Iris pigment epithelial cell (primary cell): ENCODE measurements around the gene FAM32A.
"Not testable (repeated sequence)": the region's sequence is repeated elsewhere in the genome, so short reads cannot be mapped to it uniquely, and the experiment has no call there.

ENCODE experiments used
- DNase-seq: peaks from one replicate; pipeline ENCODE4 v3.0.0-alpha.2; 2011; ENCODE audit warnings: low read depth

The FAM32A gene

DNA sequence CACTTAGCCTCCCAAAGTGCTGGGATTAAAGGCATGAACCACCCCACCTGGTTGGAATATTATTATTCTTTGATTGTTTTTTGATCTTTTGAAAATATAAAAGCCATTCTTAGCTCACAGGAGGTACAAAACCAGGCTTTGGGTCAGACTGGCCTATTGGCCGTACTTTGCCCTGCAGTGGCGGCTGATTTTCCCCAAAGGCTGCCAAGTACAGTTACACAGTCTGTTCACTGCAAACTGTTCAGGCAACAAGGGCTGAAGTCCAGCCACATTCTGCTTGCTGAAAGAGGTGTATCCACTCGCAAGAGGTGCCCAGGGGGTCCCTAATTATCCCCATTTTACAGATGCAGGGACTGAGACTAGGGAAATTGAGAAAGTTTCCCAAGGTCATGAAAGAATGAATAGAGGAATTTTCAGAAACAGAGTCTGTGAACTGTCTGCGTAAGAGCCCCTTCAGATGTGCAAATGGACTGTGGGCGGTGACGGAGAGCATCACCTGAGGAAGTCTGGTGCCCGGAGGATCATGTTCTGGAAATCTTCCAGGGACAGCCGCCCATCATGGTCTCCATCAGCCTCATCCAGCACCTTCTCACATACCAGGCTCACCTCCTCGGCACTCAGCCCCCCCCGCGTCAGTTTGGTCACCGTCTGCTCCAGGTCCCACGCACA lies 20.9 kb upstream of the FAM32A start:
- no peak for DNase-seq

GRCh38 chr19:16166417-16166816 lies 18.8 kb upstream of the FAM32A start:
- no peak for DNase-seq

DNA sequence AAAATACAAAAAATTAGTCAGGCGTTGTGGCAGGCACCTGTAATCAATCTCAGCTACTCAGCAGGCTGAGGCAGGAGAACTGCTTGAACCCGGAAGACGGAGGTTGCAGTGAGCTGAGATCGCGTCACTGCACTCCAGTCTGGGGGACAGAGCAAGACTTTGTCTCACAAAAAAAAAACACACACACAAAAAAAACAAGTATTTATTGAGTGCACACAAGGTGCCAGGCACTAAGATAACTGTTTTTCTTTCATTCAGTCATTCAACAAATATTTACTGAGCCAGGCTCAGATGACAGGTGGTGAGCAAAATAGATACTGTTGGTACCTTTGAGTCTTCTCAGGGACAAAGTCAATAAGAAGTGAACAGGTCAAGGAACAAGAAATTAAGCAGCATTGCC lies 18.2 kb upstream of the FAM32A start:
- no peak for DNase-seq

DNA sequence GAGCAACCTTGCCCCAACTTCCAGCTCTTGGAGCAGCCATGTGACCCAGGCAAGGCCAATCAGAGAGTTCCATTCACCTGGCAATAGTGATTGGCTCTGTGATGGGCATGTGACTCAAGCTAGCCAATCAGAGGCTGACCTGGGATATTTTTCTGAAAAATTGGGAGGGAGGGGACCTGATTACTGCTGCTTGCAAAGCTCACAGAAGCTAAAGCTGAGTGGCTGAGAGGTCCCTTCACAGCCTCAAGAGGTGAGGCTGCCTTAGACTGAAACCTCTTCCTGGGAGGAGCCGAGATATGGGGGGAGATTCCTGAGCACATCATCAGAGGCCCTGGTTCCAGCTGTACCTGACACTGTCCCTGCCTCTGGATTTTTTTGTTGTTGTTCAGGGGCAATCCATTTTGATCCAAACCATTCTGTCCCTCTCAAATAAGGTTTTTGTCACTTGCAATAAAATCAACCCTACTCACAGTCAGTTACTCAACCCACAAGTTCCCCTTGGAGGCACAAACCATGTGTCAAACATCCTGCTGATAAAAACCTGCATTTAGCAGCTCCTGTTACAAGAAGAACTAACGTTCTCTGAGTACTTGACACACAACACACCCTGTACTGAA lies 16.6 kb upstream of the FAM32A start:
- peak; percentile 79 for DNase-seq

DNA sequence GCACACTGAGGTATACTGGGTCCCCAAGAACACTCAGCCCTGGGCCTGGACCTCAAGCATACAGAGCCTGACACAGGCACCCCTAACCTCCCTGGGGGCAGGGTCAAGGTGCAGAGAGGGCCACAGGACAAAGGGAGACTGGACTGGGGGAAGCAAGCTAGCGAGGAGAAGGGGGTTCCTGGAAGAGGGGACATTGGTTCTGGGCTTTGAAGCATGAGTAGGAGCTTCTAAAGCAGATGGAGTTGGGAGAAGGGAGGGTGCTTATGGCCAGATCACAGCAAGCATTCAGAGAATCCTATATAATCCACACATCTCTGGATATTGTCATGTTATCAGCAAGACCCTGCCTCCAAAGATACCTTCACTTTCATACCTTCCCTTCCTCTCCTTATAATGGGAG lies 15.1 kb upstream of the FAM32A start:
- DNase-seq = no peak

GRCh38 chr19:16175954-16176353 lies 9.3 kb upstream of the FAM32A start:
- no peak for DNase-seq

GRCh38 chr19:16178866-16179265 lies 6.3 kb upstream of the FAM32A start:
- DNase-seq = not testable (repeated sequence)

DNA sequence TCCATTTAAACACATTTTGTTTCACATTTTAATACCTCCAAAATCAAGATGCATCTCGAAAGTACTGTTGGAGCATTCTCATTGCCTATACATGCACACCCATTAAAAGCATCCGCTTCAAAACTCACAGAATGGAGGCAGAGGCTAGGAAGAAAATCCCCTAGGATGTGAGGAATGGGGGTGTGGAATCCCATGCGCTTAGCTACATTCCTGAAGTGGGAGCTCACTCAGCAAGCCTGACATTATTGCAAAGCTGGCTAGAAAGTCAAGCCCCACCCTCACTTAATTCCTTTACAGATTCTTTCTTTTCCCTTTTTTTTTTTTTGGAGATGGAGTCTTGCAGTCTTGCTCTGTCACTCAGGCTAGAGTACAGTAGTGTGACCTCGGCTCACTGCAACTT lies 4.6 kb upstream of the FAM32A start:
- peak; percentile 75 for DNase-seq

DNA sequence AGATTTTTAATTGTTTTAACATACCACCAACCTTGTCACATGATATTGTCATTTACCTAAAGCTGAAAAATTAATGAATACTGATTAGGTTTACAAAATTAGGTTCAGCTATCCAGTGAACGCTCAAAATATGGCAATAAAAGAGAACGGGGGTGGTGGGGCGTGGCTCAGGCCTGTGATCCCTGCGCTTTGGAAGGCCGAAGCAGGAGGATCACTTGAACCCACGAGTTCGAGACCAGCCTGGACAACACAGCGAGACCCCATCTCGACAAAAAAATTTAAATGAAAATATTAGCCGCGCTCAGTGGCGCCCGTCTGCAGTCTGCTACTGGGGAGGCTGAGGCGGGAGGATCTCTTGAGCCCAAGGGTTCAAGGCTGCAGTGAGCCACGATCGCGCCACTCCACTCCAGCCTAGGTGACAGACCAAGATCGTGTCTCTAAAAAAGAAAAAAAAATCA lies 516 bp upstream of the FAM32A start:
- no peak for DNase-seq

GRCh38 chr19:16185768-16186123 lies 536 bp downstream of the FAM32A start:
- peak; percentile 47 for DNase-seq

GRCh38 chr19:16188521-16188920 lies 3.3 kb downstream of the FAM32A start:
- DNase-seq = no peak

DNA sequence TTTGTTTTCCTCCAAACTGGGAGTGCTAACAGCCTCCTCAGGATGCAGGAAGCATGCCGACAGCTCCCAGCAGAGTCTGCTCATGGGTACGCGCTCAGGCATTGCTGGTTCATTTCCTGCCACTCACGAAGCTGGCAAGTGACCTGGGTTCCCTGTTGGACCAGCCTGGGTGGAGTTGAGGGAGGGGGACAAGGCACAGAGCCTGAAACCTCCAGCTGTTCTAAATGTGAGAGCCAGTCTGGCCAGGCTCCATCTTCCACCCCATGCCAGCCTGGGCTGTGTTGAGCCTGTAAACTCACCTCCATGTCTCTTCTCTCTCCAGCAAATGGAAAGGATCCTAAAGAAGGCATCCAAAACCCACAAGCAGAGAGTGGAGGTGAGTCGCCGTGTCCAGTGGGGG lies 5.0 kb downstream of the FAM32A start:
- no peak for DNase-seq

GRCh38 chr19:16190736-16191135 lies 5.5 kb downstream of the FAM32A start:
- DNase-seq = no peak

GRCh38 chr19:16191216-16191908 lies 6.2 kb downstream of the FAM32A start:
- no peak for DNase-seq

- DNase-seq = no peak
Observed at GRCh38 chr19:16193466-16193865, 8.3 kb downstream of the FAM32A start.

- peak; percentile 84 for DNase-seq
Observed at GRCh38 chr19:16197188-16197621, 12.0 kb downstream of the FAM32A start.

- peak; percentile 93 for DNase-seq
Observed at GRCh38 chr19:16197622-16198369, 12.6 kb downstream of the FAM32A start, which contains the start of gene AP1M1. AP1M1 (plus strand) TSS chr19:16197911; CDS start chr19:16198027, 116 bp downstream.

DNA sequence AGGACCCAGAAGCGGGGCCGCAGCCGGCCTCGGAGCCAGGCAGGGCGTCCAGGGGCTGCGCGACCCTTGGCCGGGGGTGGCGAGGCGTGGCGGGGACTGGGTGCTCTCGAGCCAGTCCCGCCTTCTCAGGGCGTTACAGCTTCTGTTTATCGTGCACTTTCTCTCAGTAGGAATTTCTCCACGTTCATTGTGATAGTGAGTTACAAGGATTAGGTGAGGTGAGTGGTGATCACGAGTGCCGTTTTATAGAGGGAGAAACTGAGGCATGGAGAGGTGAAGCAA lies 13.1 kb downstream of the FAM32A start:
- DNase-seq = no peak

DNA sequence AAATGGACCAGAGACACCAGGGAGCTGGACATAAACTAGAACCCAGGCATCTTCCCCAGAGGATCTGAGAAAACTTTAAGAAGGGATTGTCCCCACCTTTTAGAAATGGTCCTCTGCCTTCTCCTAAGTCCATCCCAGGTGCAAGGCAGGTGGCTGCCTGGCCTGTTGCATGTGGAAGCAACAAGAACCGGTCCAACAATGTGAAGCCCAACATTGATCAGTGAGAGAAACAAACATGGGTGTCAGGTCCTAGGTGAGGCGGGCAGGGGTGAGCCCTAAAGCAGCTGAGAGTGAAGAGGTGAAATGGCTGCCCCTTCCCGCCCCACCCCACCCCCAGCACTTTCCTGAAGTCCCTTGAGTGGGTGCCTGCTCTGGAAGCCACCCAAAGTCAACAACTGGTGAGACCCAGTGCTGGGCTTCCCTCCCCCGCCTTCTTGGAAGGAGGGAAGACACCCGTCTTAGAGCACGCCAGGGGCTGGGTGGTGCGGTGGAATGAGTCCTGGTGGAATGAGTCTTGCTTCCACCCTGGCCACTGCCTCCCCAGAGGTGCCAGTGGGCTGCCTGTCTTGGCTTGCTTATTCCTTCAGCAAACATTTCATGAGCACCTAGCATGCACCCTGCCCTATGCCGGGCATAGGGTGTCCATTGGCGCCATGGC lies 14.2 kb downstream of the FAM32A start:
- DNase-seq = no peak

GRCh38 chr19:16200038-16201010 lies 15.1 kb downstream of the FAM32A start:
- DNase-seq = peak; percentile 73

DNA sequence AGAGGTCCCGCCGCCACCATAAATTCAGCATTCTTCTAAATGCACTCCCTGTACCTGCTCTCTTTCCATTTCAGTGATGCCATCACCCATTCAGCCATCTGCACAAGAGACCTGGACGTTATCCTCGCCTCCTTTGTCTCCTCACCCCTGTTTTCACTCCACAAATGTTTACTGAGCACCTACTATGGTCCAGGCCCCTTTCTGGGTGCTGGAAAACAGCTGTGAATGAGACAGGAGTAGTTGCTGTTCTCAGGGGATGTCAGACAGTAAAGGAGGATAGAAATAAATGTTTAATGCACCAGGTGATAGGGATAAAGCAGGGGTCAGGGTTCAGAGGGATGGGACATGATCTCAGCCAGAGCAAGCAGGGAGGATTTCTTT lies 15.8 kb downstream of the FAM32A start:
- no peak for DNase-seq
